Neutrophil (primary cell): ENCODE data around the gene KLHL3.

ENCODE experiments used
- H3K27ac ChIP-seq: fragments of 200-600 bp; sonication (generic); 2 replicates; pipeline ENCODE4 v1.5.1; 2016; ENCODE audit warnings: mild to moderate bottlenecking, moderate library complexity
- H3K27me3 ChIP-seq: fragments of 200-600 bp; sonication (generic); 2 replicates; pipeline ENCODE4 v1.6.0; 2016; ENCODE audit warnings: mild to moderate bottlenecking
- H3K36me3 ChIP-seq: fragments of 200-600 bp; sonication (generic); 2 replicates; pipeline ENCODE4 v1.5.1; 2017
- H3K4me1 ChIP-seq, 2 experiments: fragments of 200-600 bp in 1 of 2; sonication (generic) in 1 of 2; 1 replicate in 1 of 2; 2 replicates in 1 of 2; pipeline versions ENCODE4 v1.5.1 to v1.6.1; 2013 to 2016; ENCODE audit warnings: low read depth in 1 of 2, low read length in 1 of 2, mild to moderate bottlenecking in 1 of 2, moderate library complexity in 1 of 2; ENCODE audit not compliant: control insufficient read depth in 1 of 2, insufficient read depth in 1 of 2
- H3K4me3 ChIP-seq, 2 experiments: fragments of 200-600 bp in 1 of 2; sonication (generic) in 1 of 2; 1 replicate in 1 of 2; 2 replicates in 1 of 2; pipeline ENCODE4 v1.5.1; 2013 to 2016; ENCODE audit warnings: low read depth in 1 of 2, low read length in 1 of 2, mild to moderate bottlenecking in 1 of 2, moderate library complexity in 1 of 2
- H3K9me3 ChIP-seq: fragments of 200-600 bp; sonication (generic); 2 replicates; pipeline ENCODE4 v1.5.1; 2016
- CTCF ChIP-seq: fragments of 200-600 bp; sonication (generic); IDR thresholded peaks from 2 replicates; pipeline ENCODE4 v1.5.1; 2016; ENCODE audit warnings: antibody characterized with exemption

KLHL3 gene

DNA sequence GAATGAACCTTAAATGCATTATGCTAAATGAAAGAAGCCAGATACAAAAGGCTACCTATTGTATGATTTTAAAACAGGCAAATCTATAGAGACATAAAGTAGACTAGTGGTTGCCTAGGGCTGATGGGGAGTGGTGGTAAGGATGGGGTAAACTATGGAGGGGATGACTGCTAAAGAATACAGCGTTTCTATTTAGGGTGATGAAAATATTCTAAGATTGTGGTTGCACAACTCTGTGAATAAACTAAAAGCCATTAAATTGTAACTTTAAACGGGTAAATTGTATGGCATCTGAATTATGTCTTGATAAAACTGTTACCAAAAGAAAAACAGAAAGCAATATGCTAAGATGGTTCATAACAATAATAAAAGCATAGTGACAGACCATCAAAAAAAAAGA, 21.4 kb downstream of the KLHL3 start:
- TF ChIP-seq CTCF, result no peak
- H3K36me3 ChIP-seq, result no peaks in the 10 kb centered on the region
- no peaks in the 10 kb centered on the region for H3K4me1 ChIP-seq
- H3K9me3 ChIP-seq, result no peaks in the 10 kb centered on the region
- H3K27ac ChIP-seq, result no peak overlapping the region
- no peak overlapping the region for H3K4me3 ChIP-seq
- H3K27me3 ChIP-seq, result no peaks in the 10 kb centered on the region

GRCh38 chr5:137712139-137712667, 23.7 kb downstream of the KLHL3 start:
- no peak overlapping the region for H3K4me3 ChIP-seq
- H3K36me3 ChIP-seq, result no peaks in the 10 kb centered on the region
- no peaks in the 10 kb centered on the region for H3K27me3 ChIP-seq
- TF ChIP-seq CTCF, result no peak
- H3K27ac ChIP-seq, result no peak overlapping the region
- no peaks in the 10 kb centered on the region for H3K4me1 ChIP-seq
- H3K9me3 ChIP-seq, result no peaks in the 10 kb centered on the region

DNA sequence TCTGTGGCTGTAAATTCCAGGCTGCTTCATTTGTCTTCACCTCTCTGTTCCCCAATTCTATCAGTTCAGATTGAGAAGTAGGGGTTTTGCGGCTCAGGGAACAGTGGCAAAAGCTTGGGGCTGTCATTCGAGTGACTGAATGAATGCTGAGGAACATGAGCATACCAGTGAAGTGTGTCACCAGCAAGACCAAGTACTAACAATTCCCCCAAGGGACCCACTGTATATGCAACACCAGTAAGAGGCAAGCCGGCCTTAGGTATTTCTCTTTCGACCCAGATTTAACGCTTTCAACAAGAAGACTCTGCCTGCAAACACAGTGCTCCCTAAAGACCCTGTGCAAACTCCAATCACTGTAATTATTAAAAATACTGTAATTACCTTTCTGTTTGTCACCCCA, 25.8 kb downstream of the KLHL3 start:
- no peaks in the 10 kb centered on the region for H3K9me3 ChIP-seq
- no peak overlapping the region for H3K27ac ChIP-seq
- H3K27me3 ChIP-seq, result no peaks in the 10 kb centered on the region
- H3K36me3 ChIP-seq, result no peaks in the 10 kb centered on the region
- H3K4me1 ChIP-seq, result no peaks in the 10 kb centered on the region
- no peak for TF ChIP-seq CTCF
- H3K4me3 ChIP-seq, result no peak overlapping the region

DNA sequence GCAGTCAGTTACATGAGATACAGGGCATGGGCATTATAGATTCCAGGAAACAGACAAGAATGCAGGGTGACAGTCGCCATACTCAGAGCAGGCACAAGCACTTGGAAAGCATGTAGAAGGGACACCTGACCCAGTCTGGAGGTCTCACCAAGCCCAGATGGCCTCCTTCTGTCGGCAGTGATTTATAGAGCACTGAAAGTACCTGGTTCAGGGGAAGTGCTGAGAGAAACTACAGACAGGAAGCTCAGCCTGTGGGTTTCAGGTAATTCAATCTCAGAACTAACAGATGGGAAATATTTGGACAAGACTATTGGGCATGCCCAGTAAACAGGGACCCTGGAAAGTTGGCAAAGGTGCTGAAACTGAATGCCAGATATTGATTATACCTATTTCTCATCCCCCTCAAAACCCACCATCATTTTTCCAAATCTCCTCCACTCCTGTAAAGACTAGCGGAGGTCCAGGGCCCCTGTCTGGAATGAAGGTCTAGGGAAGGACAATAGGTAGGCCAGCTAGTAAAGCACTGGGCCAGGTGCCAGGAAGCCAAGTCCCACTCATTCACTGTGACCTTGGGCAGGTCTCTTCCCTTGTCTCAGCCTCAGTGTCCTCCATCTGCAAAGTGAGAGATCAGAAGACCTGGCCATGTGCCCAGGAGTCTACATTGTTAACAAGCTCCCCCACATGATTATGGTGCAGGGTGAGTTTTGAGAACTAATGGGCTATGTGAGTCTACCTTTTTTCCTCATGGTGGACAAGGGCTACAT, 26.9 kb downstream of the KLHL3 start:
- no peaks in the 10 kb centered on the region for H3K4me1 ChIP-seq
- H3K27ac ChIP-seq, result no peak overlapping the region
- no peak for TF ChIP-seq CTCF
- H3K4me3 ChIP-seq, result no peak overlapping the region
- H3K36me3 ChIP-seq, result no peaks in the 10 kb centered on the region
- no peaks in the 10 kb centered on the region for H3K27me3 ChIP-seq
- no peaks in the 10 kb centered on the region for H3K9me3 ChIP-seq

- TF ChIP-seq CTCF, result no peak
- H3K36me3 ChIP-seq, result no peaks in the 10 kb centered on the region
- no peak overlapping the region for H3K4me3 ChIP-seq
- no peaks in the 10 kb centered on the region for H3K4me1 ChIP-seq
- H3K9me3 ChIP-seq, result no peaks in the 10 kb centered on the region
- H3K27ac ChIP-seq, result no peak overlapping the region
- no peaks in the 10 kb centered on the region for H3K27me3 ChIP-seq
These were observed 27.8 kb downstream of the KLHL3 start for GRCh38 chr5:137708062-137708461.
